ENCODE measurements around the gene ABCC5.

Gene ABCC5

GRCh38 chr3:183896184-183896583 lies 121.5 kb downstream of the ABCC5 start:
- no peak for TF ChIP-seq CTCF (IDR thresholded peaks at IDR 0.05; ENCODE audit: borderline replicate concordance, insufficient read depth, low read depth, low read length)

GRCh38 chr3:183895774-183896173 lies 121.9 kb downstream of the ABCC5 start:
- TF ChIP-seq CTCF (IDR thresholded peaks at IDR 0.05; ENCODE audit: borderline replicate concordance, insufficient read depth, low read depth, low read length), result no peak

More at GRCh38 chr3:183896184-183896583, 121.5 kb downstream of the ABCC5 start:
- no peak overlapping the region for H3K4me3 ChIP-seq (ENCODE audit: low read depth, low read length)

GRCh38 chr3:183895296-183895695 lies 122.4 kb downstream of the ABCC5 start:
- peak; percentile 76 for TF ChIP-seq CTCF (IDR thresholded peaks at IDR 0.05; ENCODE audit: borderline replicate concordance, insufficient read depth, low read depth, low read length)
- no peak overlapping the region for H3K4me3 ChIP-seq (ENCODE audit: low read depth, low read length)

More at GRCh38 chr3:183895774-183896173, 121.9 kb downstream of the ABCC5 start:
- H3K4me3 ChIP-seq (ENCODE audit: low read depth, low read length), result no peak overlapping the region

GRCh38 chr3:183892610-183893214 lies 125.0 kb downstream of the ABCC5 start:
- no peak overlapping the region for H3K4me3 ChIP-seq (ENCODE audit: low read depth, low read length)
- no peak for TF ChIP-seq CTCF (IDR thresholded peaks at IDR 0.05; ENCODE audit: borderline replicate concordance, insufficient read depth, low read depth, low read length)

- no peak overlapping the region for H3K4me3 ChIP-seq (ENCODE audit: low read depth, low read length)
- no peak for TF ChIP-seq CTCF (IDR thresholded peaks at IDR 0.05; ENCODE audit: borderline replicate concordance, insufficient read depth, low read depth, low read length)
These were observed 131.9 kb downstream of the ABCC5 start for GRCh38 chr3:183885766-183886165.

GRCh38 chr3:183884427-183885296 lies 133.0 kb downstream of the ABCC5 start, which contains the start of gene PARL:
PARL (minus strand) TSS chr3:183884880; CDS start chr3:183884846, 34 bp downstream.
- TF ChIP-seq CTCF (IDR thresholded peaks at IDR 0.05; ENCODE audit: borderline replicate concordance, insufficient read depth, low read depth, low read length), result peak; percentile 99
- peak within 1 kb of the TSS; percentile 97 for H3K4me3 ChIP-seq (ENCODE audit: low read depth, low read length)
